Upper lobe of right lung (tissue), 1 donor: ENCODE data around the gene ASAP2. TPM values are rescaled to one million over a fixed set of nuclear protein-coding genes. Genes with fewer than 3 reads are reported as not detected.

Experiments
- ATAC-seq: fragments of 200-7000 bp; cut with Tn5 transposase; one replicate; pipeline ENCODE4 v1.9.1; 2020; ENCODE audit warnings: mild to moderate bottlenecking, moderate library complexity
- DNase-seq: peaks from one replicate; pipeline ENCODE4 v3.0.0-alpha.2; 2020
- H3K27ac ChIP-seq: fragments of 200-600 bp; one replicate; pipeline ENCODE4 v1.8.0; 2022
- H3K27me3 ChIP-seq: fragments of 200-600 bp; one replicate; pipeline ENCODE4 v1.8.0; 2022; ENCODE audit warnings: mild to moderate bottlenecking
- H3K36me3 ChIP-seq: fragments of 200-600 bp; one replicate; pipeline ENCODE4 v1.8.0; 2022
- H3K4me1 ChIP-seq: fragments of 200-600 bp; one replicate; pipeline ENCODE4 v1.8.0; 2022
- H3K4me3 ChIP-seq: fragments of 200-600 bp; one replicate; pipeline ENCODE4 v1.8.0; 2022; ENCODE audit warnings: mild to moderate bottlenecking
- H3K9me3 ChIP-seq: fragments of 200-600 bp; one replicate; pipeline ENCODE4 v1.8.0; 2022
- intact Hi-C: fragments of 100-400 bp; cut with DNase I; formaldehyde crosslinking; loops from one replicate; pipeline ENCODE4 v1.11.0; 2022
- total RNA-seq: library from RNA; stranded (reverse); fragmentation: NEBNext Ultra II Directional; extraction: Animal tissue kit (Norgen Biotek cat#: 25700); gene quantifications from one replicate; pipeline ENCODE4 v1.2.1, GENCODE V29; 2021
- TF ChIP-seq, protein P1 (sequence below): fragments of 200-600 bp; IDR thresholded peaks from one replicate; pipeline ENCODE4 v1.8.0; 2022; ENCODE audit warnings: antibody characterized with exemption
- donor health status: DM: no; HTN: yes; CAD: no; lungs with severe emphysema.

Gene ASAP2
- total RNA-seq, 1 donor from 2014 or later, result 30.9 TPM

DNA sequence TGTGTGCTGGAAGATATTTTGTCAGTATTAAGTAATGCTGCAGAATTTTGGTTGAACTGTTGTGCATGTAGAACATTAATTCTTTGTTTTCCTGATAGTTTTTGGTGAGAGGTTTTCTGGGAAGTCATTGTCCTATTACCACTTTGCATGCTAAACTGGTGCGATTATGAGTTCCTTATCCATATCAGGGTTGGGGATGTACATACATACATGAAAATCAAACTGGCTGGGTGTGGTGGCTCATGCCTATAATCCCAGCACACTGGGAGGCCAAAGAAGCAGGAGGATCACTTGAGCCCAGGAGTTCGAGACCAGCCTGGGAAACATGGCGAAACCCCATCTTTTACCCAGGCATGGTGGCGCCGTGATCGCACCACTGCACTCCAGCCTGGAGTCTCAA lies 34.6 kb downstream of the ASAP2 start:
- ATAC-seq, result no peak
- Histone ChIP-seq H3K9me3 (no peaks in the 10 kb centered on the region), H3K4me3 (no peak overlapping the region), H3K36me3 (no peaks in the 10 kb centered on the region), H3K4me1 (peaks cover 41% of the 10 kb centered on the region), H3K27me3 (no peaks in the 10 kb centered on the region), H3K27ac (no peak overlapping the region)
- DNase-seq, result no peak
- TF ChIP-seq, protein P1, sequence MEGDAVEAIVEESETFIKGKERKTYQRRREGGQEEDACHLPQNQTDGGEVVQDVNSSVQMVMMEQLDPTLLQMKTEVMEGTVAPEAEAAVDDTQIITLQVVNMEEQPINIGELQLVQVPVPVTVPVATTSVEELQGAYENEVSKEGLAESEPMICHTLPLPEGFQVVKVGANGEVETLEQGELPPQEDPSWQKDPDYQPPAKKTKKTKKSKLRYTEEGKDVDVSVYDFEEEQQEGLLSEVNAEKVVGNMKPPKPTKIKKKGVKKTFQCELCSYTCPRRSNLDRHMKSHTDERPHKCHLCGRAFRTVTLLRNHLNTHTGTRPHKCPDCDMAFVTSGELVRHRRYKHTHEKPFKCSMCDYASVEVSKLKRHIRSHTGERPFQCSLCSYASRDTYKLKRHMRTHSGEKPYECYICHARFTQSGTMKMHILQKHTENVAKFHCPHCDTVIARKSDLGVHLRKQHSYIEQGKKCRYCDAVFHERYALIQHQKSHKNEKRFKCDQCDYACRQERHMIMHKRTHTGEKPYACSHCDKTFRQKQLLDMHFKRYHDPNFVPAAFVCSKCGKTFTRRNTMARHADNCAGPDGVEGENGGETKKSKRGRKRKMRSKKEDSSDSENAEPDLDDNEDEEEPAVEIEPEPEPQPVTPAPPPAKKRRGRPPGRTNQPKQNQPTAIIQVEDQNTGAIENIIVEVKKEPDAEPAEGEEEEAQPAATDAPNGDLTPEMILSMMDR, result no peak
- intact Hi-C loops, result no loop called here

DNA sequence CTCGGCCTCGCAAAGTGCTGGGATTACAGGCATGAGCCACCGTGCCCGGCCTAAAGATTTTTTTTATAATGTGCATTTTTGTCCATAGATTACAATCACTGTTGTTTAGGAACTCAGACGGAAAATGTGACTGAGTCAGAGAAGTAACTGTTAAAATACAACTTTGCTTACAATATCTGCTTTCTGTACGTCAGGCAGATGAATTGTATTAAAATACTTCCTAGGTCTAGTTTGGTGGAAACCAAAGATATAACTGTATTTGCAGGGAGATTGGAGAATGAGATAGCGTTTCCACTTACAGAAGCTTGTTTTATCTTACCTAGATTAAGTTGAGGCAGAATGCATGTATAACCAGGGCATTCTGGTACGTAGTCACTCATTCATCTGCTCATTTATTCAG lies 36.7 kb downstream of the ASAP2 start:
- no peaks in the 10 kb centered on the region for H3K27me3 ChIP-seq
- H3K27ac ChIP-seq, result no peak overlapping the region
- no peaks in the 10 kb centered on the region for H3K9me3 ChIP-seq
- H3K4me3 ChIP-seq, result no peak overlapping the region
- peaks cover 34% of the 10 kb centered on the region for H3K4me1 ChIP-seq
- intact Hi-C loops, result no loop called here
- no peak for ATAC-seq
- TF ChIP-seq, protein P1, result no peak
- no peak for DNase-seq
- no peaks in the 10 kb centered on the region for H3K36me3 ChIP-seq

DNA sequence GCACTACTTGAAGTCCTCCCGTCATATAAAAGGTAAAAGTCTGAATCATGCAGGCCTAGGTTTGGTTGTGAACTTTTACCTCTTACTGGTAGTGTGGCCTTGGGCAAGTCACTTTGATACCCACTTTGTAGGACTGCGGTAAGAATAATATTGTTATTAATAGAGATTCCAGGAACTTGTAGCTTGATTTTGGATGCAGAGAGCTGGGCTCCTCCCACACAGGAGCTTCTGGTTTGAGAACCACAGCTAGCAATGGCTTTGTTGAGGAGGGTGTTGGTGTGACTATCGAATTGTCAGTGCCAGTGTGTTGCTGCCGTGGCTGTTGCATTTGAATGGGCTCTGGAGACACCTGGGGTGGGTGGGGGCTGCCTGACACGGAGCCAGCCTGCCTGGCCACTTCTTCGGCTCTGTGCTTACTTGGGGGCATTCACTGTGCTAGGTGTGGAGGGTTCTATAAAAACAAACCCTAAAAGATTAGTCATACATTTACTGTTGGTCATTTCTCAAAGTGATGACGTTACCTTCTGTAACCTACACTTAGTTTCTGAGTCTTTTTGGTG lies 38.5 kb downstream of the ASAP2 start:
- no peak for DNase-seq

DNA sequence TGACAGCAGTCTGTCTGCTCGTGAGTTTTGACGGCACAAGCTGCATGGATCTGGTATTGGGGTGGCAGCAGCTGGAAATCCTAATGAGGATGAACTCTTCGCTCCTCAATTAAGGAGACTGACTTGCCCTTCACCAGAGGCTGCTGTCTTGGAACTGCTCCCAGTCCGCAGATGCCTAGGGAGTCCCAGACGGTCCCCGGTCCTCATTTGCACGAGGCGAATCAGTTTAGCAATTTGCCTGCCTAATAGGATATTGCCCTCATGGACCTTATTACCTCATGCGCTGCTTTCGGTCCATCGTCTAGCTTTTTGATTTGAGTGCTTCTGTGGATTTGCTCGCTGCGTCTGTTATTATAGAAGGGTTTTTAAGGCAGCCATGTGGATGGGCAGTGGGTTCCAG lies 40.6 kb downstream of the ASAP2 start:
- H3K27ac ChIP-seq, result no peak overlapping the region
- DNase-seq, result no peak

More for the DNA sequence above, 38.5 kb downstream of the ASAP2 start:
- H3K4me3 ChIP-seq, result no peak overlapping the region
- H3K27ac ChIP-seq, result no peak overlapping the region
- intact Hi-C loops, result no loop called here
- TF ChIP-seq, protein P1, result no peak
- H3K27me3 ChIP-seq, result no peaks in the 10 kb centered on the region
- no peaks in the 10 kb centered on the region for H3K36me3 ChIP-seq
- no peak for ATAC-seq
- no peaks in the 10 kb centered on the region for H3K9me3 ChIP-seq
- H3K4me1 ChIP-seq, result peaks cover 45% of the 10 kb centered on the region

DNA sequence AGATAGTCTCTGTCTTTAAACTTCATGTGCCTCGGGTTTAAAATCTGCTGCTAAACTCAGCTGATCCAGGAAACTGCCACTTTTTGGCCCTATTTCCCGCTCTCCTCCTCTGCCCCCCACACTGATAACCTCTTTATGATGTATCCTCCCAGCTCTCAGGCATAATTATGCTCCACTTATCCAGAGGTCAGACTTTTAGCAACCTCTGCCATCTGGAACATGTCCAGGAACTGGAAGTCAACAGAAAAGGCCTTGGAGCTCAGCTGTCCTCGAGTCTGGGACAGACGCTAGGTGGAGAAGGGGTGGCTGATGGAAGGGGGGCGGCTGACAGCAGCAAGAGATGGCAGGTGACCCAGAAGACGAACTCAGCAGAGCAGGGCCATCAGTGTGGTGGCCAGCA lies 41.2 kb downstream of the ASAP2 start:
- Histone ChIP-seq H3K27me3 (no peaks in the 10 kb centered on the region), H3K4me1 (peaks cover 43% of the 10 kb centered on the region), H3K9me3 (no peaks in the 10 kb centered on the region), H3K27ac (no peak overlapping the region), H3K4me3 (no peak overlapping the region), H3K36me3 (no peaks in the 10 kb centered on the region)
- intact Hi-C loops, result no loop called here
- DNase-seq (no peak), ATAC-seq (peak; percentile 25)
- TF ChIP-seq, protein P1, result no peak

More for the DNA sequence above, 40.6 kb downstream of the ASAP2 start:
- intact Hi-C loops, result no loop called here
- Histone ChIP-seq H3K4me3 (no peak overlapping the region), H3K9me3 (no peaks in the 10 kb centered on the region), H3K27me3 (no peaks in the 10 kb centered on the region), H3K4me1 (peaks cover 40% of the 10 kb centered on the region), H3K36me3 (no peaks in the 10 kb centered on the region)
- TF ChIP-seq, protein P1, result no peak
- no peak for ATAC-seq

DNA sequence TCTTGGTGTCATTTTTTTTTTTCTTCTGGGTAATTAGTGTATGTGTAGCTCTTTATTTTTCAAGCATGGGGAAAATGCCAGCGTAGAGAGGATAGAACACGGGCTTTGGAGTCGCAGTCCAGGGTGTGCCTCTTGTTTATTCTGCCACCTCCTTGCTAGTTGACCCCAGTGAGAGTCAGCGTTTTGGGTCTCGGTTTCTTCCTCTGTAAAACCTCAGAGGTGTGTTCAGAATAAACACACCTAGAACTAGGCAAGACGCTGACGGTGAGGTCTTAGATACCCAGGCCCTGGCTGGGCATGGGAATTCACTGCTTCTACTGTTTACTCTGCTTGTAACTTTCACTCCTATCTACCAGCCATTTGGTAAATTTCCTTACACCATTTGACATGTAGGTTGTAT lies 41.8 kb downstream of the ASAP2 start:
- H3K27me3 ChIP-seq, result no peaks in the 10 kb centered on the region
- H3K4me1 ChIP-seq, result peaks cover 43% of the 10 kb centered on the region
- no peaks in the 10 kb centered on the region for H3K9me3 ChIP-seq
- no peaks in the 10 kb centered on the region for H3K36me3 ChIP-seq
- no peak overlapping the region for H3K27ac ChIP-seq
- intact Hi-C loops, result no loop called here
- DNase-seq (no peak), ATAC-seq (no peak)
- TF ChIP-seq, protein P1, result no peak
- no peak overlapping the region for H3K4me3 ChIP-seq
